ENCODE data around the gene CLTB.

The CLTB gene

GRCh38 chr5:176440927-176441706 lies 24.8 kb upstream of the CLTB start:
- H3K27ac Mint-ChIP-seq, result no peak overlapping the region
- H3K27me3 Mint-ChIP-seq, result no peaks in the 10 kb centered on the region
- H3K9me3 Mint-ChIP-seq, result no peaks in the 10 kb centered on the region
- ATAC-seq, result no peak
- DNase-seq, result no peak
- H3K36me3 Mint-ChIP-seq (ENCODE audit: low read depth), result no peaks in the 10 kb centered on the region
- peaks cover 11% of the 10 kb centered on the region for H3K4me1 Mint-ChIP-seq
- no peak overlapping the region for H3K4me3 Mint-ChIP-seq

DNA sequence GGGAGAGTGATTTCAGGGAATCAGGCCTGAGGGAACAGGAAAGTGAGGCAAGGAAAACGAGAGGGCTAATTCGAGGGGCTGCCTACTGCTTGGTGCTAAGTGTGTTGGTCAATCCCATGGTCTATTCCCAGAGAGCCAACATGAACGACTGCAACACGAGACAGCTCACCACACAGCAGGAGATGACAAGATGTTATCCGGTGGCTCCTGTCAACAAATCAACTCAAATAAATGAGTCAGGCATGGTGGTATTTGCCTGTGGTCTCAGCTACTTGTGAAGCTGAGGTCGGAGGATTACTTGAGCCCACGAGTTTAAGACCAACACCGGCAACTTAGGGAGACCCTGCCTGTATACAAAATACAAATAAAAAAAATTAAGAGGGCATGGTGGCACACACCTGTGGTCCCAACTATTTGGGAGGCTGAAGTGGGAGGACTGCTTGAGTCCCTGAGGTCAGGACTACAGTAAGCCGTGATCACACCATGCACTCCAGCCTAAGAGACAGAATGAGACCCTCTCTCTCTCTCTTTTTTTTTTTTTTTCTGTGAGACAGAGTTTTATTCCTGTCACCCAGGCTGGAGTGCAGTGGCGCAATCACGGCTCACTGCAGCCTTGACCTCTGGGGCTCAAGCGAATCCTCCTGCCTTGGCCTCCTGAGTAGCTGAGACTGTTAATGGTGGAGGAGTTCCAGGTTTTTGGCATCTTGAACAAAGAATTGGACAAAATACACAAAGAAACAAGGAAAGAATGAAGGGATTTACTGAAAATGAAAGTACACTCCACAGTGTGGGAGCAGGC lies 22.8 kb upstream of the CLTB start:
- H3K9me3 Mint-ChIP-seq, result no peaks in the 10 kb centered on the region
- ATAC-seq (no peak), DNase-seq (no peak)
- H3K27me3 Mint-ChIP-seq, result peaks cover 2% of the 10 kb centered on the region
- H3K4me1 Mint-ChIP-seq, result peaks cover 11% of the 10 kb centered on the region
- H3K27ac Mint-ChIP-seq, result no peak overlapping the region
- no peaks in the 10 kb centered on the region for H3K36me3 Mint-ChIP-seq (ENCODE audit: low read depth)
- no peak overlapping the region for H3K4me3 Mint-ChIP-seq

DNA sequence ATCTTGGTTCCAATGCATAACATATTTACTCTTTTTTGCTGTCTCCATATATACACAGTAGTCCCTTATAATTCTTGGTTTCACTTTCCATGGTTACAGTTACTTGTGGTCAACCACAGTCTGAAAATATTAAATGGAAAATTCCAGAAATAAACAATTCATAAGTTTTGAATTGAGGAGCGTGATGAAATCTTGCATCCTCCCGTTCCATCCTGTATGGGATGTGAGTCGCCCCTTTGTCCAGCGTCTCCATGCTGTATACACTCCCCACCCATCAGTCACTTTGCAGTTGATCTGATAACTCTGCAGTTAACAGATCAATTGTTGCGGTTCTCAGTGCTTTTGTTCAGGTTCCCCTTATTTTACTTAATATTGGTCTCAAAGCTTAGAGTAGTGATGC lies 20.3 kb upstream of the CLTB start:
- peaks cover 11% of the 10 kb centered on the region for H3K4me1 Mint-ChIP-seq
- DNase-seq, result no peak
- H3K36me3 Mint-ChIP-seq (ENCODE audit: low read depth), result no peaks in the 10 kb centered on the region
- ATAC-seq, result peak; percentile 77
- peaks cover 2% of the 10 kb centered on the region for H3K27me3 Mint-ChIP-seq
- H3K4me3 Mint-ChIP-seq, result peak overlapping the region; percentile 31
- no peak overlapping the region for H3K27ac Mint-ChIP-seq
- no peaks in the 10 kb centered on the region for H3K9me3 Mint-ChIP-seq

DNA sequence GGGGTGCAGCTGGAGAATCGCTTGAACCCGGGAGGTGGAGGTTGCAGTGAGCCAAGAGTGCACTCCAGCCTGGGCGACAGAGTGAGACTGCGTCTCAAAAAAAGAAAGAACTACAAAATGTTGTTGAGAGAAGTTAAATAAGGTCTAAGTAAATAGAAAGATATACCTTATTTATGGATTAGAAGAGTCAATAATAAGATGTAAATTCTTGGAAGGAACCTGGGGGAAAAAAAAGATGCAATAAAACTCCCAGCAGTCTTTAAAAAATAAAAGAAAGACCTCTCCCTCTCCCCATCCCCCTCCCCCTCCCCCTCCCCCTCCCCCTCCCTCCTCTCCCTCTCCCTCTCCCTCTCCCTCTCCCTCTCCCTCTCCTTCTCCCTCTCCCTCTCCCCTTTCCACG lies 16.4 kb upstream of the CLTB start:
- no peak overlapping the region for H3K4me3 Mint-ChIP-seq
- H3K36me3 Mint-ChIP-seq (ENCODE audit: low read depth), result no peaks in the 10 kb centered on the region
- H3K27me3 Mint-ChIP-seq, result peaks cover 2% of the 10 kb centered on the region
- ATAC-seq (no peak), DNase-seq (no peak)
- peaks cover 17% of the 10 kb centered on the region for H3K4me1 Mint-ChIP-seq
- H3K27ac Mint-ChIP-seq, result no peak overlapping the region
- no peaks in the 10 kb centered on the region for H3K9me3 Mint-ChIP-seq

DNA sequence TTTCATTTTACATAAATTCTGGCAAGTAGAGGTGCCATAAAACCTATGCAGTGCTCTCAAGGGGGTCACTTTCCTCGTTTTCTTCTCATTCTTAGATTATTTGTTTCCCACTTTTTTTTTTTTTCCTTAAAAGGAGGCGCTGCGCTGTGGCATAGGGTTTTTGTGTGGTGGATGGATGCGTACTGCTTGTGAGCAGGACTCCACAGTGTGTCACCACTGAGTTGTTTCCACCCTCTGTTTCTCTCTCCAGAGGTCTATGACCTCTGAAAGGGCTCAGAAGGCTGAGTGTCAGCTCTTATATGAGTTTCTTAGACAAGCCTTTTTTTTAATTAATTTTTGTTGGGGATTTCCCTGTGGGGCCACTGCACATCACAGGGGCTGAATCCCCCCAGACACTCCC lies 13.6 kb upstream of the CLTB start:
- Mint-ChIP-seq H3K36me3 (ENCODE audit: low read depth) (peaks cover 1% of the 10 kb centered on the region), H3K4me1 (peaks cover 6% of the 10 kb centered on the region), H3K27me3 (peaks cover 2% of the 10 kb centered on the region), H3K9me3 (peaks cover 6% of the 10 kb centered on the region), H3K4me3 (no peak overlapping the region), H3K27ac (no peak overlapping the region)
- no peak for DNase-seq
- ATAC-seq, result no peak

- DNase-seq (no peak), ATAC-seq (no peak)
- peaks cover 1% of the 10 kb centered on the region for H3K36me3 Mint-ChIP-seq (ENCODE audit: low read depth)
Measured at GRCh38 chr5:176427971-176428370, 11.6 kb upstream of the CLTB start.

GRCh38 chr5:176426876-176427275 lies 10.5 kb upstream of the CLTB start:
- H3K4me3 Mint-ChIP-seq, result no peak overlapping the region
- peaks cover 6% of the 10 kb centered on the region for H3K9me3 Mint-ChIP-seq
- no peak for ATAC-seq
- no peak overlapping the region for H3K27ac Mint-ChIP-seq
- peaks cover 6% of the 10 kb centered on the region for H3K4me1 Mint-ChIP-seq
- H3K36me3 Mint-ChIP-seq (ENCODE audit: low read depth), result peaks cover 1% of the 10 kb centered on the region
- H3K27me3 Mint-ChIP-seq, result peaks cover 2% of the 10 kb centered on the region
- no peak for DNase-seq

More at GRCh38 chr5:176427971-176428370, 11.6 kb upstream of the CLTB start:
- H3K27me3 Mint-ChIP-seq, result peaks cover 2% of the 10 kb centered on the region
- H3K4me1 Mint-ChIP-seq, result peaks cover 6% of the 10 kb centered on the region
- no peak overlapping the region for H3K4me3 Mint-ChIP-seq
- H3K9me3 Mint-ChIP-seq, result peaks cover 6% of the 10 kb centered on the region
- no peak overlapping the region for H3K27ac Mint-ChIP-seq

- ATAC-seq (no peak), DNase-seq (no peak)
- Mint-ChIP-seq H3K9me3 (peaks cover 6% of the 10 kb centered on the region), H3K27me3 (peaks cover 2% of the 10 kb centered on the region), H3K4me3 (no peak overlapping the region), H3K36me3 (ENCODE audit: low read depth) (peaks cover 1% of the 10 kb centered on the region), H3K27ac (no peak overlapping the region), H3K4me1 (peaks cover 6% of the 10 kb centered on the region)
Measured at GRCh38 chr5:176425791-176426190, 9.5 kb upstream of the CLTB start.

- Mint-ChIP-seq H3K4me3 (no peak overlapping the region), H3K4me1 (peaks cover 2% of the 10 kb centered on the region)
Measured at GRCh38 chr5:176425138-176425537, 8.8 kb upstream of the CLTB start.

GRCh38 chr5:176424181-176424580 lies 7.8 kb upstream of the CLTB start:
- peaks cover 1% of the 10 kb centered on the region for H3K36me3 Mint-ChIP-seq (ENCODE audit: low read depth)
- H3K4me3 Mint-ChIP-seq, result no peak overlapping the region
- peaks cover 6% of the 10 kb centered on the region for H3K9me3 Mint-ChIP-seq
- ATAC-seq (no peak), DNase-seq (no peak)
- H3K27ac Mint-ChIP-seq, result no peak overlapping the region
- H3K4me1 Mint-ChIP-seq, result no peaks in the 10 kb centered on the region
- H3K27me3 Mint-ChIP-seq, result peaks cover 2% of the 10 kb centered on the region

More at GRCh38 chr5:176425138-176425537, 8.8 kb upstream of the CLTB start:
- H3K36me3 Mint-ChIP-seq (ENCODE audit: low read depth), result peaks cover 1% of the 10 kb centered on the region
- H3K27ac Mint-ChIP-seq, result no peak overlapping the region
- peaks cover 2% of the 10 kb centered on the region for H3K27me3 Mint-ChIP-seq
- H3K9me3 Mint-ChIP-seq, result peaks cover 6% of the 10 kb centered on the region
- DNase-seq (no peak), ATAC-seq (no peak)

DNA sequence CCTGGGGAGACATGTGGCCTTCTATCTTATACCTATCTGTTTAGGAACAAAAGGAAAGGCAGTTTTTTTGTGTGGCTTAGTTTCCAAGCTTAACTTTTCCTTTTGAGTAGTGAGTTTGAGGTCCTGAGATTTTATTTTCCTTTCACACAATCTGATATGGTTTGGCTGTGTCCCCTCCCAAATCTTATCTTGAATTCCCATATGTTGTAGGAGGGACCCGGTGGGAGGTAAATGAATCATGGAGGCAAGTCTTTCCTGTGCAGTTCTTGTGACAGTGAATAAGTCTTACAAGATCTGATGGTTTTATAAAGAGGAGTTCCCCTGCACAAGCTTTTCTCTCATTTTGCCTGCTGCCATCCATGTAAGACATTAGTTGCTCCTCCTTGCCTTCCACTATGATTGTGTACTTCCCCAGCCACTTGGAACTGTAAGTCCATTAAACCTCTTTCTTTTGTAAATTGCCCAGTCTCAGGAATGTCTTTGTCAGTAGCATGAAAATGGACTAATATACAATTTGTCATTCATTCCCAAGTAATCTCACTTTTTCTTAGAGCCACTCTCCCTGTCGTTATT lies 4.7 kb upstream of the CLTB start:
- peaks cover 8% of the 10 kb centered on the region for H3K4me1 Mint-ChIP-seq
- ATAC-seq (no peak), DNase-seq (no peak)
- H3K9me3 Mint-ChIP-seq, result peaks cover 6% of the 10 kb centered on the region
- no peak overlapping the region for H3K27ac Mint-ChIP-seq
- H3K4me3 Mint-ChIP-seq, result no peak overlapping the region
- H3K27me3 Mint-ChIP-seq, result peaks cover 2% of the 10 kb centered on the region
- H3K36me3 Mint-ChIP-seq (ENCODE audit: low read depth), result peaks cover 1% of the 10 kb centered on the region

- no peaks in the 10 kb centered on the region for H3K36me3 Mint-ChIP-seq (ENCODE audit: low read depth)
- DNase-seq (no peak), ATAC-seq (no peak)
Measured at GRCh38 chr5:176420086-176420485, 3.7 kb upstream of the CLTB start.

DNA sequence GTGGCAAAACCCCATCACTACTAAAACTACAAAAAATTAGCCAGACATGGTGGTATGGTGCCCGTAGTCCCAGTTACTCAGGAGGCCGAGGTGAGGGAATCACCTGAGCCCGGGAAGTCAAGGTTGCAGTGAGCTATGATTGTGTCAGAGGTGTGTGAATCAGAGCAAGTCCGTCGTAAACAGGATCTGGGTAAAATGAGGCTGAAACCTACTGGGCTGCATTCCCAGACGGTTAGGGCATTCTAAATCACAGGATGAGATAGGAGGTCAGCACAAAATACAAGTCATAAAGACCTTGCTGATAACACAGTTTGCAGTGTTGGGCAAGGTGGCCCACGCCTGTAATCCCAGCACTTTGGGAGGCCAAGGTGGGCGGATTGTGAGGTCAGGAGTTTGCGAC lies 1.9 kb upstream of the CLTB start:
- Mint-ChIP-seq H3K27ac (no peak overlapping the region), H3K4me3 (no peak overlapping the region), H3K9me3 (no peaks in the 10 kb centered on the region), H3K4me1 (peaks cover 29% of the 10 kb centered on the region), H3K36me3 (ENCODE audit: low read depth) (no peaks in the 10 kb centered on the region), H3K27me3 (no peaks in the 10 kb centered on the region)
- DNase-seq (no peak), ATAC-seq (no peak)

More at GRCh38 chr5:176420086-176420485, 3.7 kb upstream of the CLTB start:
- Mint-ChIP-seq H3K27ac (no peak overlapping the region), H3K9me3 (no peaks in the 10 kb centered on the region), H3K4me1 (peaks cover 13% of the 10 kb centered on the region), H3K4me3 (no peak overlapping the region), H3K27me3 (no peaks in the 10 kb centered on the region)

DNA sequence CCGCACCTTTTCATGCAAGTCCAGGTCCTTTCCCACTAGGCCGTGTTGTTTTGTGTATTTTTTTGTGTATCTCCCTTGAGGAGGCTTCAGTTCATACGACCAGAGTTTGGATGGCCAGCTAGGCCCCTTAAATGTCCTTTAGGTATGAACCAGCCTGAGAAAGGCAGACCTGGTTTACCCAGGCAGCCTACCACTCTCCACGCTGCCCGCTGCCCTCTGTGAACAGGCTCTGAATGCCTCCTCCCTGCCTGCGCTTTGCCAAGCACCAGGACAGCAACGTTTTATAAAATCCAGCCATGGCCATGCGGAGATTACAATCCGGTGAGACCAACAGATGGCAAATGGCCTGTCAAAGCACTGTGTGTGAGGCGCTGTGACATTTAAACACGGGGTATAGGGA lies 626 bp upstream of the CLTB start:
- Mint-ChIP-seq H3K9me3 (no peaks in the 10 kb centered on the region), H3K27me3 (no peaks in the 10 kb centered on the region), H3K4me1 (peaks cover 29% of the 10 kb centered on the region), H3K36me3 (ENCODE audit: low read depth) (no peaks in the 10 kb centered on the region), H3K4me3 (peak overlapping the region; percentile 51), H3K27ac (no peak overlapping the region)
- DNase-seq, result no peak
- ATAC-seq, result no peak
